Measurements from ENCODE around the gene DTL.

Gene DTL

DNA sequence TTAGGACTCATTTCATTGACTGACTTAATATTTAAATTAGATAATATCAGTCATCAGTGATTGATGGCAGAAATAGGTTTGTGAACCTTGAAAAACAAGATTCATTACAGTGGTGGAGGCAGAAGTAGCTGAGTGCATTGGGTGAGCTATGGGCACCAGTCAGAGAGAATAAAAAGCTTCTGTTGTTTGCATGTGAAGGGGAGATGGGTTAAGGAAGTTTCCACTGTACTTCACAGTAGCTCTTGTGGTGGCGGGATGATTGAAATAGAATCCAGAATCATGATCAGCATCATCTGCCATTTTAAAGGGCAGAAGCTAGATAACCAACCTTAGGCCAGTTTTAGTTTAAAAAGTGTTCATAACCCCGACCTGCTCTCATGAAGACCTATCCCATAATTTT, 66.2 kb downstream of the DTL start:
- TF ChIP-seq, protein P1, sequence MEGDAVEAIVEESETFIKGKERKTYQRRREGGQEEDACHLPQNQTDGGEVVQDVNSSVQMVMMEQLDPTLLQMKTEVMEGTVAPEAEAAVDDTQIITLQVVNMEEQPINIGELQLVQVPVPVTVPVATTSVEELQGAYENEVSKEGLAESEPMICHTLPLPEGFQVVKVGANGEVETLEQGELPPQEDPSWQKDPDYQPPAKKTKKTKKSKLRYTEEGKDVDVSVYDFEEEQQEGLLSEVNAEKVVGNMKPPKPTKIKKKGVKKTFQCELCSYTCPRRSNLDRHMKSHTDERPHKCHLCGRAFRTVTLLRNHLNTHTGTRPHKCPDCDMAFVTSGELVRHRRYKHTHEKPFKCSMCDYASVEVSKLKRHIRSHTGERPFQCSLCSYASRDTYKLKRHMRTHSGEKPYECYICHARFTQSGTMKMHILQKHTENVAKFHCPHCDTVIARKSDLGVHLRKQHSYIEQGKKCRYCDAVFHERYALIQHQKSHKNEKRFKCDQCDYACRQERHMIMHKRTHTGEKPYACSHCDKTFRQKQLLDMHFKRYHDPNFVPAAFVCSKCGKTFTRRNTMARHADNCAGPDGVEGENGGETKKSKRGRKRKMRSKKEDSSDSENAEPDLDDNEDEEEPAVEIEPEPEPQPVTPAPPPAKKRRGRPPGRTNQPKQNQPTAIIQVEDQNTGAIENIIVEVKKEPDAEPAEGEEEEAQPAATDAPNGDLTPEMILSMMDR (IDR thresholded peaks at IDR 0.05; ENCODE audit: low read depth, low read length), result no peak
- H3K4me3 ChIP-seq (replicated peaks in 1 of 2; ENCODE audit: low read depth in 2 of 2, low read length in 2 of 2), result no peak overlapping the region
- DNase-seq (ENCODE audit: low read depth in 2 of 2), result no peak

DNA sequence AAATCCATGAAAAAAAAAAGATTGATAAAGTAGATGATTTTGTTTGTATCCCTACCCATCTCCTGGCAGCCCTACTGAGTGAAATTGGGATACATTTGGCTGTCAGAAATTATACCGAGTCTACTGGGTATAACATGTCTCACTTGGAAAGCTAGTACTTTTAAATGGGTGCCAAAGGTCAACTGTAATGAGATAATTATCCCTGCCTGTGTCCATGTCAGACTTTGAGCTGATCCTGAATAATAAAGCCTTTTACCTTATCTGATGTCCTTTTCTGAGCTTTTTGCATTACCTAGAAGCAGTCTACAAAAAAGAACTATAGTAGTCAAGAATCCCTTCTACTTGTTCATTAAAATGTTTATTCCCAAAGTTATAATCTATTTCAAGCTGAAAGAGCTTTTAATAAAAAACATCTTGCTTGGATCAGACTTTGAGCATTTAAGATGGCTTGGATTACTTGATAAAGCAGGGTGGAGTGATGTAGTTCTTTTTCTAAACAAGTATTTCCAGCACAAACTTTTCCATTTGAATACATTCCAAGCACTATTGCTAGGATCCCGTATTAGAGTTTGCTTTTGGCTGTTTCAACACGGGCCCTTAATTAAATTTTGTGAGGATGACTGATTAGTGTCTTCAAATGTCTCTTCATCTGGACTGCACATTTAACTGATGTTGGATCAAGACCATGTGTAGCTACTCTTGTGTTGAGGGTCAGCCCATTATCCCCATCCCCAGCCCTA, 69.2 kb downstream of the DTL start:
- no peak for DNase-seq (ENCODE audit: low read depth in 2 of 2)
- no peak overlapping the region for H3K4me3 ChIP-seq (replicated peaks in 1 of 2; ENCODE audit: low read depth in 2 of 2, low read length in 2 of 2)
- TF ChIP-seq, protein P1 (IDR thresholded peaks at IDR 0.05; ENCODE audit: low read depth, low read length), result no peak

DNA sequence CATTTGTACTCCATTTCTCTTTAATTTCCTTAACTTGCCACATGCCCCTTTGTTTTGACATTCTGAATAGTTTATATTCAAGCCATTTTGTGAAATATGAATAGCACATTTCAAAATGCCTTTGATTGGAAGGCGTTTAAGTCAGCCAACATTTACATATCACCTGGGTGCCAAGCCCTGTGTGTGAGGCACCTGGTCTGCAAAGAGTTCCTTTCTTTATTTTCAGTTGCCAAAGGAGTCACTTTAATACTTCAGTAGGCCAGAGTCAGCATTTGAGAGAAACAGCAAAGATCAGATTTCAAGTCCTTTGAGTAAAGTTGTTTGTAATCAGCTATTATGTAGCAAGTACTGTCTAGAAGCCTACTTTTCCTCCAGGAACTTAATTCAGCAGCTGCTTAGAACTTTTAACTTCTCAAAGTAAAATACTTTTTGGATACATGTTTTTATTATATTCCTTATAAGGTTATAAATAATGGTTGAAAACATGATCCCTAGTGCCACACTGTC, 70.8 kb downstream of the DTL start:
- no peak for DNase-seq (ENCODE audit: low read depth in 2 of 2)
- TF ChIP-seq, protein P1 (IDR thresholded peaks at IDR 0.05; ENCODE audit: low read depth, low read length), result no peak
- no peak overlapping the region for H3K4me3 ChIP-seq (replicated peaks in 1 of 2; ENCODE audit: low read depth in 2 of 2, low read length in 2 of 2)

DNA sequence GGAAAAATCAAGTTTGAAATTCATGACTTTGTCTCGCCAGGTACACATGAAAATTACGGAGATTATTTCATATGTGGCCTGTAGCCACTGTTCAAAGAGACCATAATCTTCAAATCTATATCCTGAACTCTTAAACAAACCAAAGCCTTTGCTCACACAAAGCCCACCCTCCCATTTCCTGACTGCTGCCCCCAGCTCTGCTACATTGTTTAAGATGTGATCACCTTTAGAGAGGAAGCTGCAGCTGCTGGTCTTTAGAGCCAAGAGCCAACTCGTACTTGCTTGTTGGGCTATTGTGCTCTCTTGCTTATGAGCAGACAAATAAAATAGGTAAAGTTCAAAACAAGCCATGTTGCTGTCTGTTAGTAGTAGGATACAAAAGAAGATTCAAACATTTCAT, 71.9 kb downstream of the DTL start:
- no peak for DNase-seq (ENCODE audit: low read depth in 2 of 2)
- TF ChIP-seq, protein P1 (IDR thresholded peaks at IDR 0.05; ENCODE audit: low read depth, low read length), result no peak
- no peak overlapping the region for H3K4me3 ChIP-seq (replicated peaks in 1 of 2; ENCODE audit: low read depth in 2 of 2, low read length in 2 of 2)

DNA sequence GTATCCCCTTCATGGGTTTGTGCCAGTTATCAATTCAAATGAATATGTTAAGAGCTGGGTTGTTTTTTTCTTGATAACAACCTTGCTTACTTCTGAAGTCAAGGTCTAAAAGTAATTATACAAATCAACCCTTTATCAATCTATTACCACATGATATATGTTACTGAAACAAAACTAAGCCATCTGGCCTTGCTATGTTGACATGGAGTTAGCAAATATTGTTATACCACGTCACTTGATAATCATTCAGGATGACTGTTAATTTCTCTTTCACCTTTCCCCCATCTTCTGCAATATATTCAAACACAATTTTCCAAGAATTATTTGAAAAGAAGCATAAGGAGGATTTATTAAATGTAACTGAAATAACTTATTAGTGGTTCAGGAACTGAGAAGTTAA, 72.6 kb downstream of the DTL start:
- no peak overlapping the region for H3K4me3 ChIP-seq (replicated peaks in 1 of 2; ENCODE audit: low read depth in 2 of 2, low read length in 2 of 2)
- DNase-seq (ENCODE audit: low read depth in 2 of 2), result no peak
- TF ChIP-seq, protein P1 (IDR thresholded peaks at IDR 0.05; ENCODE audit: low read depth, low read length), result no peak

DNA sequence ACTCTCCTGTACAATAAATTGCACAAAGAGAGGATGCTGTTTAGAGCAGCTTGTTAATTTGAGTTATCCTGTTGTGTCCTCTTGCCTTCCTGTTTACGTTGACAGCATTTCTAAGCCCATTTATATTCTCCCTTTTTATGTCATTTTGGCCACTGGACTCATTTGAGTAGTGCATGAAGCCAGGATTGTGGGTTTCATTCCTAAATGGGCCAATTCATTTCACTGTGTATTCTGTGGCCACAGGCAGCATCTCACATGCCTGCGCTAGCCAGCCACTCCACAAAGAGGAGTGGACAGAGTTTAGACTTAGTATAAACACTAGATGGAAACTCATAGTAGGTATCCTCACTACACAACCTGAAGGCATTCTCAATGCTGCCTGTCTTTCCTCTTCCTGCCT, 73.4 kb downstream of the DTL start:
- H3K4me3 ChIP-seq (replicated peaks in 1 of 2; ENCODE audit: low read depth in 2 of 2, low read length in 2 of 2), result no peak overlapping the region
- DNase-seq (ENCODE audit: low read depth in 2 of 2), result no peak
- TF ChIP-seq, protein P1 (IDR thresholded peaks at IDR 0.05; ENCODE audit: low read depth, low read length), result no peak

DNA sequence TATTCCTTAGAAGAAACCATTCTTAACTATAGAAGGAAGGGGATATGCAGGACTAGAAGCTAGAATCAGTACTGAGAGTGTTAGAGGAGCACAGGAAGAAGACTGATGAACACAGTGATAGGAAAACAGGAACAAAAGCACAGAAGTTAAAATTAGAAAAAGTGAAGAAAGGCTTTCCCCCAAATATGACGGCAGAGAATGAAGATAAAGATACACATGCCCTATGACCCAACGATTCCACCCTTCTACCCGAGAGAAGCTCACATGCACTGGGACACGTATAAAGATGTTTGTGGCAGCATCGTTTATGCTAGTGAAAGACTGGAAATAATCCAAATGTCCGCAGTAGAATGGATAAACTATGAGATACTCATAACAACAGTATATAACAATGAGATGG, 74.2 kb downstream of the DTL start:
- H3K4me3 ChIP-seq (replicated peaks in 1 of 2; ENCODE audit: low read depth in 2 of 2, low read length in 2 of 2), result no peak overlapping the region
- TF ChIP-seq, protein P1 (IDR thresholded peaks at IDR 0.05; ENCODE audit: low read depth, low read length), result no peak
- no peak for DNase-seq (ENCODE audit: low read depth in 2 of 2)
